Thyroid gland (tissue), 4 donors: ENCODE data around the gene COL3A1.

Source experiments
- POLR2A ChIP-seq, 2 donors: fragments of 450-650 bp; IDR thresholded peaks; one replicate each; pipeline ENCODE4 v1.6.1; 2017; ENCODE audit warnings: antibody characterized with exemption in 2 of 2, mild to moderate bottlenecking in 2 of 2, moderate library complexity in 1 of 2
- TF ChIP-seq, protein P1 (sequence below), 6 experiments: fragments of 200-600 bp in 3 of 6; fragments of 450-650 bp in 3 of 6; sonication (generic) in 3 of 6; IDR thresholded peaks; one replicate each; pipeline ENCODE4 v1.5.1; 2016 to 2019; ENCODE audit warnings: antibody characterized with exemption in 6 of 6, mild to moderate bottlenecking in 2 of 6, inconsistent platforms in 1 of 6, moderate library complexity in 1 of 6

DNA sequence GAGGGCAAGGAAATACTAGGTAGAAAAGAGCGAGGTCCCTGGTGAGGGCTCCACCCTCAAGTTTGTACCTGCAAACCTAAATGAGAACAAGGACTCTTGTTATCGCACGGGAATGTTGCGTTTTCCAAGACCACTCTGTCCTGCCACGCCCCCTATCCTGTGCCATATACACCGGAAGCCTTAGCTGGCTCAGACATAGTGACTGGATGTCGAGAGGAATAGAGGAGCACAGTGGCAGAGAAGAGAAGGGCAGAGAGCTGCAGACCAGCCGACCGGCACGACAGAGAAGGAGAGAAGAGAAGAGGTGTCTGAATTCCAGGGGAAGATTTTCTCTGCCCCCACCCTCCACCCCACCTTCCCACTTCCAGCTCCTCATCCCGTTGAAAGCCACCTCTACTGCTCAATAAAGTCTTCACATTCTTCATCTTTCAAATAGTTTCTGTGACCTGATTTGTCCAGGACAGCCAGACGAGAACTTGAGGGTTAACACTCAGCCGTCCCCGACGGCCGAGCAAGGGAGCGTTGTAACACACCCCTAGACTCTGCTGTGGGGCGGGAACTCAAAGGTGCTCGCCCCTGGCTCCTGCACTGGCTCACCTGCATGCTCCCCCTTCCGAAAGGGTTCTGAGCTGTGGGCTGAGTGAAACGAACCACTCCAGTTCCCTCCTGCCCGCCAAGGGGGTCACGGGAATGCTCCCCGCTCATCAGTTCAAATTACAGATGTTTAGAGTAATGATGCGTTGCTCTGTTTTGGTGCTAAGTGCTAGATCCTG, 24.9 kb upstream of the COL3A1 start:
- TF ChIP-seq, protein P1, sequence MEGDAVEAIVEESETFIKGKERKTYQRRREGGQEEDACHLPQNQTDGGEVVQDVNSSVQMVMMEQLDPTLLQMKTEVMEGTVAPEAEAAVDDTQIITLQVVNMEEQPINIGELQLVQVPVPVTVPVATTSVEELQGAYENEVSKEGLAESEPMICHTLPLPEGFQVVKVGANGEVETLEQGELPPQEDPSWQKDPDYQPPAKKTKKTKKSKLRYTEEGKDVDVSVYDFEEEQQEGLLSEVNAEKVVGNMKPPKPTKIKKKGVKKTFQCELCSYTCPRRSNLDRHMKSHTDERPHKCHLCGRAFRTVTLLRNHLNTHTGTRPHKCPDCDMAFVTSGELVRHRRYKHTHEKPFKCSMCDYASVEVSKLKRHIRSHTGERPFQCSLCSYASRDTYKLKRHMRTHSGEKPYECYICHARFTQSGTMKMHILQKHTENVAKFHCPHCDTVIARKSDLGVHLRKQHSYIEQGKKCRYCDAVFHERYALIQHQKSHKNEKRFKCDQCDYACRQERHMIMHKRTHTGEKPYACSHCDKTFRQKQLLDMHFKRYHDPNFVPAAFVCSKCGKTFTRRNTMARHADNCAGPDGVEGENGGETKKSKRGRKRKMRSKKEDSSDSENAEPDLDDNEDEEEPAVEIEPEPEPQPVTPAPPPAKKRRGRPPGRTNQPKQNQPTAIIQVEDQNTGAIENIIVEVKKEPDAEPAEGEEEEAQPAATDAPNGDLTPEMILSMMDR (IDR thresholded peaks at IDR 0.05): no peak
- TF ChIP-seq POLR2A (IDR thresholded peaks at IDR 0.05): no peak
